ENCODE data around the gene CTNNBL1. TPM values are rescaled to one million over a fixed set of nuclear protein-coding genes. Genes with fewer than 3 reads are reported as not detected.
A peak's percentile ranks its signal among the peaks of the same experiment; 100 is the strongest.

Gene CTNNBL1
- total RNA-seq, 1 donor from 2014 or later = 58.0 TPM

- TF ChIP-seq CTCF (IDR thresholded peaks at IDR 0.05; ENCODE audit: partially characterized antibody, unreplicated experiment) = peak; percentile 20
- Mint-ChIP-seq H3K4me1 (ENCODE audit: low read depth, unreplicated experiment) (peaks cover 21% of the 10 kb centered on the region), H3K27ac (ENCODE audit: unreplicated experiment) (peak overlapping the region; percentile 79), H3K27me3 (ENCODE audit: unreplicated experiment) (peaks cover 13% of the 10 kb centered on the region), H3K9me3 (ENCODE audit: unreplicated experiment) (peaks cover 9% of the 10 kb centered on the region), H3K36me3 (ENCODE audit: unreplicated experiment) (no peaks in the 10 kb centered on the region), H3K4me3 (ENCODE audit: unreplicated experiment) (peak overlapping the region; percentile 89)
- no peak for DNase-seq
These were observed 208.0 kb downstream of the CTNNBL1 start for GRCh38 chr20:37901654-37902503.

- Mint-ChIP-seq H3K27ac (ENCODE audit: unreplicated experiment) (peak within 1 kb of the TSS; percentile 79), H3K9me3 (ENCODE audit: unreplicated experiment) (peaks cover 11% of the 10 kb centered on the region), H3K4me1 (ENCODE audit: low read depth, unreplicated experiment) (peaks cover 23% of the 10 kb centered on the region), H3K36me3 (ENCODE audit: unreplicated experiment) (no peaks in the 10 kb centered on the region), H3K27me3 (ENCODE audit: unreplicated experiment) (peaks cover 13% of the 10 kb centered on the region), H3K4me3 (ENCODE audit: unreplicated experiment) (peak within 1 kb of the TSS; percentile 89)
- DNase-seq = peak; percentile 81
- TF ChIP-seq CTCF (IDR thresholded peaks at IDR 0.05; ENCODE audit: partially characterized antibody, unreplicated experiment) = no peak
These were observed 208.9 kb downstream of the CTNNBL1 start, which contains the start of gene VSTM2L for GRCh38 chr20:37902504-37903313. Gene VSTM2L (plus strand): TSS chr20:37903127. CDS start chr20:37903351, 224 bp downstream.

DNA sequence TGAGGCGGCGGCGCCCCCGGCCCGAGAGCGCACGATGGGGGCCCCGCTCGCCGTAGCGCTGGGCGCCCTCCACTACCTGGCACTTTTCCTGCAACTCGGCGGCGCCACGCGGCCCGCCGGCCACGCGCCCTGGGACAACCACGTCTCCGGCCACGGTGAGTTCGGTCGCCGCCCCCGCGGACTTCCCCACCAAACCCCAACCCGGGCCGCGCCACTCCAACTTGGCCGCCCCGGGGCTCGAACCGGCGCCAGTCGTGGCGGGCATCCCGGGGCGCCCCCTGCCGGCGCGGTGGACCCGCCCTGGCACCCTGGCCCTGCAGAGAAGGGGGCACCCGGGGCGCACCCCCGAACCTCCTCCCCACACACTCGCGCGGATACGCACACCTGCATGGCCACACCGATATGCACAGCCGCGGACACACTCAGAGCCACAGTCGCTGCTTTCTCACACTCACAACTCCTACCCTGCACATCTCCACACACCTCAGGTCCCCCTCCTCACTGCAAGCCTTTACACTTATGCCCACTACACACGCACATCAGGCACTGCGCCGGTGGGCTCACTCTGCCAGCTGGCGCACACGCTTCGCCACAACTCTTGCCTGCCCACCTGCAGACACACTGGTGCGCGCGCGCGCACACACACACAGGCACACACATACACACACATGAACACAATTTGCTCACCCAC lies 209.6 kb downstream of the CTNNBL1 start:
- Mint-ChIP-seq H3K27me3 (ENCODE audit: unreplicated experiment) (peaks cover 13% of the 10 kb centered on the region), H3K4me1 (ENCODE audit: low read depth, unreplicated experiment) (peaks cover 27% of the 10 kb centered on the region), H3K27ac (ENCODE audit: unreplicated experiment) (peak overlapping the region; percentile 77), H3K4me3 (ENCODE audit: unreplicated experiment) (peak overlapping the region; percentile 86), H3K9me3 (ENCODE audit: unreplicated experiment) (peaks cover 11% of the 10 kb centered on the region), H3K36me3 (ENCODE audit: unreplicated experiment) (no peaks in the 10 kb centered on the region)
- TF ChIP-seq CTCF (IDR thresholded peaks at IDR 0.05; ENCODE audit: partially characterized antibody, unreplicated experiment) = peak; percentile 79
- no peak for DNase-seq

GRCh38 chr20:37904008-37904642 lies 210.3 kb downstream of the CTNNBL1 start:
- Mint-ChIP-seq H3K27me3 (ENCODE audit: unreplicated experiment) (peaks cover 13% of the 10 kb centered on the region), H3K4me3 (ENCODE audit: unreplicated experiment) (peak overlapping the region; percentile 86), H3K27ac (ENCODE audit: unreplicated experiment) (peak overlapping the region; percentile 77), H3K36me3 (ENCODE audit: unreplicated experiment) (no peaks in the 10 kb centered on the region), H3K4me1 (ENCODE audit: low read depth, unreplicated experiment) (peaks cover 29% of the 10 kb centered on the region), H3K9me3 (ENCODE audit: unreplicated experiment) (peaks cover 11% of the 10 kb centered on the region)
- DNase-seq = no peak
- TF ChIP-seq CTCF (IDR thresholded peaks at IDR 0.05; ENCODE audit: partially characterized antibody, unreplicated experiment) = no peak

All from glutamatergic neuron (in vitro differentiated cells).